Measurements from ENCODE around the gene FAM3A. TPM values are rescaled to one million over a fixed set of nuclear protein-coding genes. Genes with fewer than 3 reads are reported as not detected.

Gene FAM3A
- total RNA-seq, 1 experiment from 2014 or later, result 25.0 TPM

GRCh38 chrX:154508384-154508745 lies 7.7 kb downstream of the FAM3A start:
- ChIA-PET POLR2A (no interaction called here), CTCF (no interaction called here)
- no peak overlapping the region for H3K4me3 Mint-ChIP-seq
- ATAC-seq, result no peak
- no peak for TF ChIP-seq SMAD3 (CRISPR knock-in tag; IDR thresholded peaks at IDR 0.05; ENCODE audit: borderline replicate concordance)
- TF ChIP-seq CBFB (CRISPR knock-in tag; IDR thresholded peaks at IDR 0.05; ENCODE audit: low read depth), result no peak
- TF ChIP-seq GABPB1 (CRISPR knock-in tag; IDR thresholded peaks at IDR 0.05), result no peak
- no peak for TF ChIP-seq ZNF416 (CRISPR knock-in tag; IDR thresholded peaks at IDR 0.05)
- no peaks in the 10 kb centered on the region for H3K27me3 Mint-ChIP-seq (ENCODE audit: low read depth)
- no peaks in the 10 kb centered on the region for H3K9me3 Mint-ChIP-seq
- H3K36me3 Mint-ChIP-seq, result peaks cover 15% of the 10 kb centered on the region
- H3K27ac Mint-ChIP-seq, result no peak overlapping the region
- DNase-seq (ENCODE audit: low spot score), result no peak
- H3K4me1 Mint-ChIP-seq, result no peaks in the 10 kb centered on the region

GRCh38 chrX:154507673-154508383 lies 8.2 kb downstream of the FAM3A start:
- H3K36me3 Mint-ChIP-seq, result peaks cover 15% of the 10 kb centered on the region
- H3K4me3 Mint-ChIP-seq, result no peak overlapping the region
- ATAC-seq (no peak), DNase-seq (ENCODE audit: low spot score) (no peak)
- H3K27me3 Mint-ChIP-seq (ENCODE audit: low read depth), result no peaks in the 10 kb centered on the region
- no peaks in the 10 kb centered on the region for H3K9me3 Mint-ChIP-seq
- H3K4me1 Mint-ChIP-seq, result no peaks in the 10 kb centered on the region
- H3K27ac Mint-ChIP-seq, result no peak overlapping the region
- no peak for TF ChIP-seq AFF4 (CRISPR knock-in tag; IDR thresholded peaks at IDR 0.05; ENCODE audit: borderline replicate concordance)
- TF ChIP-seq NR1H2 (CRISPR knock-in tag; IDR thresholded peaks at IDR 0.05), result no peak
- no peak for TF ChIP-seq SOX15 (CRISPR knock-in tag; IDR thresholded peaks at IDR 0.05)
- TF ChIP-seq FOXP4 (CRISPR knock-in tag; IDR thresholded peaks at IDR 0.05), result no peak
- TF ChIP-seq CBFB (CRISPR knock-in tag; IDR thresholded peaks at IDR 0.05; ENCODE audit: low read depth), result no peak
- TF ChIP-seq ZNF263 (CRISPR knock-in tag; IDR thresholded peaks at IDR 0.05; ENCODE audit: low read depth), result no peak
- no peak for TF ChIP-seq E2F1 (CRISPR knock-in tag; IDR thresholded peaks at IDR 0.05)
- TF ChIP-seq HMGXB4 (CRISPR knock-in tag; IDR thresholded peaks at IDR 0.05), result no peak
- ChIA-PET POLR2A (no interaction called here), CTCF (no interaction called here)

GRCh38 chrX:154506483-154507332 lies 9.3 kb downstream of the FAM3A start:
- peaks cover 15% of the 10 kb centered on the region for H3K36me3 Mint-ChIP-seq
- H3K27me3 Mint-ChIP-seq (ENCODE audit: low read depth), result no peaks in the 10 kb centered on the region
- CTCF ChIA-PET, result no interaction called here
- H3K9me3 Mint-ChIP-seq, result no peaks in the 10 kb centered on the region
- POLR2A ChIA-PET, result no interaction called here
- ATAC-seq, result no peak
- H3K4me3 Mint-ChIP-seq, result no peak overlapping the region
- no peak for DNase-seq (ENCODE audit: low spot score)
- no peak overlapping the region for H3K27ac Mint-ChIP-seq
- no peaks in the 10 kb centered on the region for H3K4me1 Mint-ChIP-seq
- TF ChIP-seq HMGXB4 (CRISPR knock-in tag; IDR thresholded peaks at IDR 0.05) (no peak), ZBTB21 (CRISPR knock-in tag; IDR thresholded peaks at IDR 0.05; ENCODE audit: borderline replicate concordance) (no peak), IRF2 (CRISPR knock-in tag; IDR thresholded peaks at IDR 0.05; ENCODE audit: borderline replicate concordance, low read depth) (no peak), PRRX2 (CRISPR knock-in tag; IDR thresholded peaks at IDR 0.05) (no peak), CREM (CRISPR knock-in tag; IDR thresholded peaks at IDR 0.05) (no peak), MAX (CRISPR knock-in tag; IDR thresholded peaks at IDR 0.05) (no peak), ELF4 (CRISPR knock-in tag; IDR thresholded peaks at IDR 0.05; ENCODE audit: low read depth) (no peak), ZNF232 (CRISPR knock-in tag; IDR thresholded peaks at IDR 0.05) (no peak)
